NCI-H446 (cell line): Measurements from ENCODE around the gene C1QTNF6.

Experiments
- DNase-seq, 2 experiments: peaks; one replicate each; lab custom pipeline; 2025; lab: John Stamatoyannopoulos, UW

The C1QTNF6 gene

GRCh38 chr22:37190262-37190780 lies 2.3 kb upstream of the C1QTNF6 start:
- DNase-seq = no peak

GRCh38 chr22:37188901-37189466 lies 937 bp upstream of the C1QTNF6 start:
- peak in 1 of 2 experiments; percentile 9 for DNase-seq

GRCh38 chr22:37187552-37187890 lies 526 bp downstream of the C1QTNF6 start:
- no peak for DNase-seq

- no peak for DNase-seq
These were observed 987 bp downstream of the C1QTNF6 start for GRCh38 chr22:37186997-37187522.

- DNase-seq = peak in 1 of 2 experiments; percentile 15
These were observed 1.6 kb downstream of the C1QTNF6 start for GRCh38 chr22:37186228-37186996.

- DNase-seq = no peak
These were observed 2.3 kb downstream of the C1QTNF6 start for GRCh38 chr22:37185646-37186227.

- DNase-seq = no peak
These were observed 3.1 kb downstream of the C1QTNF6 start for GRCh38 chr22:37184816-37185541.

GRCh38 chr22:37184380-37184755 lies 3.7 kb downstream of the C1QTNF6 start:
- DNase-seq = no peak

- DNase-seq = no peak
These were observed 4.3 kb downstream of the C1QTNF6 start for GRCh38 chr22:37183432-37184379.

- DNase-seq = no peak
These were observed 5.2 kb downstream of the C1QTNF6 start for GRCh38 chr22:37182949-37183245.

- no peak for DNase-seq
These were observed 5.7 kb downstream of the C1QTNF6 start for GRCh38 chr22:37182101-37182948.

GRCh38 chr22:37181681-37182080 lies 6.4 kb downstream of the C1QTNF6 start:
- DNase-seq = no peak

- no peak for DNase-seq
These were observed 7.4 kb downstream of the C1QTNF6 start for GRCh38 chr22:37180531-37181231.

GRCh38 chr22:37179622-37180420 lies 8.2 kb downstream of the C1QTNF6 start:
- DNase-seq = no peak

GRCh38 chr22:37179126-37179470 lies 8.9 kb downstream of the C1QTNF6 start:
- no peak for DNase-seq

GRCh38 chr22:37178350-37179125 lies 9.5 kb downstream of the C1QTNF6 start:
- no peak for DNase-seq

GRCh38 chr22:37177755-37178154 lies 10.3 kb downstream of the C1QTNF6 start:
- DNase-seq = no peak

GRCh38 chr22:37177221-37177620 lies 10.8 kb downstream of the C1QTNF6 start:
- no peak for DNase-seq
